ENCODE data around the gene PARP11. TPM values are rescaled to one million over a fixed set of nuclear protein-coding genes. Genes with fewer than 3 reads are reported as not detected.

The PARP11 gene
- total RNA-seq, 1 experiment from 2014 or later: not detected

DNA sequence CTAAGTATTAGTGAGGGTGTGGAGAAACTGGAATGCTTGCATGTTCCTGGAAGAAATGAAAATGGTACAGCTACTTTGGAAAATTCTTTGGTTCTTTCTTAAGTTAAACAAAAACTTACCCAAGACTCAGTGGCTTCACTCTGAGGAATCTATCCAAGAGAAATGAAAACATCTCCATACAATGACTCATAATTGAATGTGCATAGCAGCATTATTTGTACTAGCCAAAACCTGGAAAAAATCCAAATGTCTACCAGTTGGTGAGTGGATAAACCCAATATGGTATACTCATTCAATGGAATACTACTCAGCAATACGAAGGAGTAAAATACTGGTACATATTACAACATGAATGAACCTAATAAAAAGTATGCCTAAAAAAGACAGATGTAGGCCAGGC is 102.3 kb downstream of the PARP11 start:
- peak in 1 of 2 experiments; percentile 39 for DNase-seq
- H2AFZ ChIP-seq: no peak overlapping the region
- H3K27ac ChIP-seq: no peak overlapping the region
- H3K9me2 ChIP-seq (ENCODE audit: insufficient read depth): no peaks in the 10 kb centered on the region
- BruUV-seq (replicated peaks): no TSS peak
- H4K20me1 ChIP-seq (ENCODE audit: insufficient read depth): no peaks in the 10 kb centered on the region
- H3K79me2 ChIP-seq (ENCODE audit: low read depth): no peaks in the 10 kb centered on the region
- H3K36me3 ChIP-seq (ENCODE audit: low read depth): no peaks in the 10 kb centered on the region
- TF ChIP-seq CTCF (conservative IDR thresholded peaks at IDR 0.05): no peak
- H3K27me3 ChIP-seq (ENCODE audit: insufficient read depth, low read depth): peaks cover 19% of the 10 kb centered on the region
- H3K4me1 ChIP-seq (replicated peaks; ENCODE audit: insufficient read depth): no peaks in the 10 kb centered on the region
- 0 out of 2 replicates have a peak, but pooled peaks cover 4% of the 10 kb centered on the region for H3K9me3 ChIP-seq (ENCODE audit: insufficient read depth, low read depth)
- no peak overlapping the region for H3K4me3 ChIP-seq
- no peaks in the 10 kb centered on the region for H3F3A ChIP-seq (ENCODE audit: insufficient read depth, low read depth)
- POLR2A ChIA-PET (ENCODE audit: unreplicated experiment): no interaction called here
- CTCF ChIA-PET: no interaction called here
- H3K4me2 ChIP-seq: no peak overlapping the region
- intact Hi-C loops (cut with micrococcal nuclease; ENCODE audit: unreplicated experiment): no loop called here

GRCh38 chr12:3768911-3769447 is 104.2 kb downstream of the PARP11 start:
- peaks cover 31% of the 10 kb centered on the region for H3K27me3 ChIP-seq (ENCODE audit: insufficient read depth, low read depth)
- no peaks in the 10 kb centered on the region for H3K9me2 ChIP-seq (ENCODE audit: insufficient read depth)
- H3K4me3 ChIP-seq: no peak overlapping the region
- POLR2A ChIA-PET (ENCODE audit: unreplicated experiment): no interaction called here
- no peaks in the 10 kb centered on the region for H4K20me1 ChIP-seq (ENCODE audit: insufficient read depth)
- 0 out of 2 replicates have a peak, but pooled peaks cover 4% of the 10 kb centered on the region for H3K9me3 ChIP-seq (ENCODE audit: insufficient read depth, low read depth)
- no TSS peak for BruUV-seq (replicated peaks)
- H3K36me3 ChIP-seq (ENCODE audit: low read depth): no peaks in the 10 kb centered on the region
- H3K4me1 ChIP-seq (replicated peaks; ENCODE audit: insufficient read depth): no peaks in the 10 kb centered on the region
- no peak for TF ChIP-seq EZH2 (IDR thresholded peaks at IDR 0.05; ENCODE audit: low read depth)
- no peak for TF ChIP-seq CTCF (conservative IDR thresholded peaks at IDR 0.05)
- no peak for DNase-seq
- CTCF ChIA-PET: no interaction called here
- intact Hi-C loops (cut with micrococcal nuclease; ENCODE audit: unreplicated experiment): no loop called here
- no peaks in the 10 kb centered on the region for H3K79me2 ChIP-seq (ENCODE audit: low read depth)
- H3F3A ChIP-seq (ENCODE audit: insufficient read depth, low read depth): no peaks in the 10 kb centered on the region
- no peak overlapping the region for H3K4me2 ChIP-seq
- no peak overlapping the region for H2AFZ ChIP-seq
- H3K27ac ChIP-seq: no peak overlapping the region

GRCh38 chr12:3761116-3761735 is 112.0 kb downstream of the PARP11 start:
- Histone ChIP-seq H3K4me3 (no peak overlapping the region), H3K79me2 (ENCODE audit: low read depth) (no peaks in the 10 kb centered on the region), H3K36me3 (ENCODE audit: low read depth) (no peaks in the 10 kb centered on the region), H3K9me2 (ENCODE audit: insufficient read depth) (no peaks in the 10 kb centered on the region), H4K20me1 (ENCODE audit: insufficient read depth) (peaks cover 7% of the 10 kb centered on the region; the same call in 1 of the 2 replicates), H3K27me3 (ENCODE audit: insufficient read depth, low read depth) (peaks cover 37% of the 10 kb centered on the region), H3K4me1 (replicated peaks; ENCODE audit: insufficient read depth) (no peaks in the 10 kb centered on the region), H3F3A (ENCODE audit: insufficient read depth, low read depth) (no peaks in the 10 kb centered on the region), H2AFZ (no peak overlapping the region), H3K9me3 (ENCODE audit: insufficient read depth, low read depth) (0 out of 2 replicates have a peak, but pooled peaks cover 6% of the 10 kb centered on the region), H3K4me2 (no peak overlapping the region), H3K27ac (no peak overlapping the region)
- ChIA-PET POLR2A (ENCODE audit: unreplicated experiment) (no interaction called here), CTCF (no interaction called here)
- TF ChIP-seq EZH2 (IDR thresholded peaks at IDR 0.05; ENCODE audit: low read depth) (no peak), CTCF (conservative IDR thresholded peaks at IDR 0.05) (no peak)
- no TSS peak for BruUV-seq (replicated peaks)
- DNase-seq: no peak
- intact Hi-C loops (cut with micrococcal nuclease; ENCODE audit: unreplicated experiment): no loop called here
